IPS-20b (cell line): ENCODE results near the gene SLC2A4RG.
"Not testable (repeated sequence)": the region's sequence is repeated elsewhere in the genome, so short reads cannot be mapped to it uniquely, and the experiment has no call there.

Source experiments
- H3K27ac ChIP-seq: one replicate; pipeline ENCODE4 v1.5.1; 2013; ENCODE audit warnings: low read length
- H3K27me3 ChIP-seq: 2 replicates; pipeline ENCODE4 v1.6.1; 2013; ENCODE audit warnings: mild to moderate bottlenecking, low read length, inconsistent platforms; ENCODE audit not compliant: insufficient read depth
- H3K36me3 ChIP-seq: 2 replicates; pipeline ENCODE4 v1.6.1; 2013; ENCODE audit warnings: low read depth, mild to moderate bottlenecking, inconsistent platforms, low read length, moderate library complexity; ENCODE audit not compliant: insufficient read depth
- H3K4me1 ChIP-seq: 2 replicates; pipeline ENCODE4 v1.6.1; 2013; ENCODE audit warnings: mild to moderate bottlenecking, control low read depth, inconsistent platforms, low read length, moderate library complexity; ENCODE audit not compliant: insufficient read depth
- H3K4me3 ChIP-seq: 2 replicates; pipeline ENCODE4 v1.5.1; 2013; ENCODE audit warnings: mild to moderate bottlenecking, low read length, inconsistent platforms
- H3K9ac ChIP-seq: 2 replicates; pipeline ENCODE4 v1.6.1; 2013; ENCODE audit warnings: low read depth, mild to moderate bottlenecking, inconsistent platforms, low read length, moderate library complexity
- H3K9me3 ChIP-seq: 2 replicates; pipeline ENCODE4 v1.6.1; 2013; ENCODE audit warnings: mild to moderate bottlenecking, low read depth, low read length, inconsistent platforms; ENCODE audit not compliant: insufficient read depth

SLC2A4RG gene

DNA sequence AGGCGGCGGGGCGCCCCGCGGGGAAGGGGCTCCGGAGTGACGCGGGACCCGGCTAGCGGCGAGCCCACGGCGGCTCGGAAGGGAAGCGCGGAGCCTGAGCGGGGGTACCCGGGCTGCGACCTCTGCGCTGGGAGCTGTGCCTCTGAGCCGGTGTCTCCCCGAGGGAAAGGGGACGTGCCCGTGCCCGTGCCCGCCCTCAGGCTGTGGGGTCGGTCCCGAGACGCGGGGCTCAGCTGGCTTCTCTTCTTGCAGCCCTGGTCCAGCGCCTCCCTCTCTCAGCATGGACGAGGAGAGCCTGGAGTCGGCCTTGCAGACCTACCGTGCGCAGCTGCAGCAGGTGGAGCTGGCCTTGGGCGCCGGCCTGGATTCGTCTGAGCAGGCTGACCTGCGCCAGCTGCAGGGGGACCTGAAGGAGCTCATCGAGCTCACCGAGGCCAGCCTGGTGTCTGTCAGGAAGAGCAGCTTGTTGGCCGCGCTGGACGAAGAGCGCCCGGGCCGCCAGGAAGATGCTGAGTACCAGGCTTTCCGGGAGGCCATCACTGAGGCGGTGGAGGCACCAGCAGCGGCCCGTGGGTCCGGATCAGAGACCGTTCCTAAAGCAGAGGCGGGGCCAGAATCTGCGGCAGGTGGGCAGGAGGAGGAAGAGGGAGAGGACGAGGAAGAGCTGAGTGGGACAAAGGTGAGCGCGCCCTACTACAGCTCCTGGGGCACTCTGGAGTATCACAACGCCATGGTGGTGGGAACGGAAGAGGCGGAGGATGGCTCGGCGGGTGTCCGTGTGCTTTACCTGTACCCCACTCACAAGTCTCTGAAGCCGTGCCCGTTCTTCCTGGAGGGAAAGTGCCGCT is 31.1 kb upstream of the SLC2A4RG start:
- no peaks in the 10 kb centered on the region for H3K27me3 ChIP-seq
- no peak overlapping the region for H3K27ac ChIP-seq
- no peaks in the 10 kb centered on the region for H3K9me3 ChIP-seq
- peak overlapping the region; percentile 70; the same call in 1 of the 2 replicates for H3K9ac ChIP-seq
- H3K4me1 ChIP-seq, result peaks cover 4% of the 10 kb centered on the region; the same call in 1 of the 2 replicates
- H3K36me3 ChIP-seq, result peaks cover 61% of the 10 kb centered on the region
- H3K4me3 ChIP-seq, result peak overlapping the region; percentile 84

- H3K9ac ChIP-seq, result peak overlapping the region; percentile 70; the same call in 1 of the 2 replicates
- peak overlapping the region; percentile 84; the same call in 1 of the 2 replicates for H3K4me3 ChIP-seq
- H3K4me1 ChIP-seq, result peaks cover 4% of the 10 kb centered on the region; the same call in 1 of the 2 replicates
- no peaks in the 10 kb centered on the region for H3K9me3 ChIP-seq
- peaks cover 61% of the 10 kb centered on the region for H3K36me3 ChIP-seq
- H3K27ac ChIP-seq, result no peak overlapping the region
- H3K27me3 ChIP-seq, result no peaks in the 10 kb centered on the region
These were observed 30.4 kb upstream of the SLC2A4RG start for GRCh38 chr20:63709149-63709527.

- H3K9ac ChIP-seq, result no peak overlapping the region
- no peak overlapping the region for H3K27ac ChIP-seq
- H3K9me3 ChIP-seq, result no peaks in the 10 kb centered on the region
- H3K4me1 ChIP-seq, result peaks cover 4% of the 10 kb centered on the region; the same call in 1 of the 2 replicates
- H3K4me3 ChIP-seq, result no peak overlapping the region
- H3K27me3 ChIP-seq, result no peaks in the 10 kb centered on the region
- peaks cover 49% of the 10 kb centered on the region for H3K36me3 ChIP-seq
These were observed 28.4 kb upstream of the SLC2A4RG start for GRCh38 chr20:63711085-63711645.

GRCh38 chr20:63712191-63712590 is 27.4 kb upstream of the SLC2A4RG start:
- Histone ChIP-seq H3K27ac (no peak overlapping the region), H3K9ac (no peak overlapping the region), H3K27me3 (no peaks in the 10 kb centered on the region), H3K36me3 (peaks cover 44% of the 10 kb centered on the region), H3K4me1 (no peaks in the 10 kb centered on the region), H3K9me3 (no peaks in the 10 kb centered on the region), H3K4me3 (no peak overlapping the region)

DNA sequence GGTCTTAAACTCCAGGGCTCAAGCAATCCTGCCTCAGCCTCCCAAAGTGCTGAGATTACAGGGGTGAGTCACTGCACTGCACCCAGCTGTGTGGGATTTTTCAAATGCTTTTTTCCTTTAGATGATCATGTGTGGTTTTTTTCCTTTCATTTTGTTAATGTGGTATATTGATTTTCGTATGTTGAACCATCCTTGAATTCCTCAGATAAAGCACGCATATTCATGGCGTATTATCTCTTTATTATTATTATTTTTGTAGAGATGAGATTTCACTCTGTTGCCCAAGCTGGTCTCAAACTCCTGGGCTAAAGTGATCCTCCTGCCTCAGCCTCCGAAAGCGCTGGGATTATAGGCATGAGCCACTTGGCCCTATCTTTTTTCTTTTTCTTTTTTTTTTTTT is 24.7 kb upstream of the SLC2A4RG start:
- Histone ChIP-seq H3K36me3 (peaks cover 51% of the 10 kb centered on the region), H3K9me3 (no peaks in the 10 kb centered on the region), H3K27me3 (no peaks in the 10 kb centered on the region), H3K4me3 (no peak overlapping the region), H3K27ac (no peak overlapping the region), H3K9ac (no peak overlapping the region), H3K4me1 (no peaks in the 10 kb centered on the region)

GRCh38 chr20:63718996-63719395 is 20.6 kb upstream of the SLC2A4RG start:
- Histone ChIP-seq H3K27ac (no peak overlapping the region), H3K36me3 (peaks cover 37% of the 10 kb centered on the region), H3K27me3 (no peaks in the 10 kb centered on the region), H3K4me3 (no peak overlapping the region), H3K9me3 (no peaks in the 10 kb centered on the region), H3K9ac (no peak overlapping the region), H3K4me1 (no peaks in the 10 kb centered on the region)

- not testable (repeated sequence) for H3K4me1 ChIP-seq, H3K27ac ChIP-seq, H3K4me3 ChIP-seq, H3K9ac ChIP-seq, H3K27me3 ChIP-seq, H3K9me3 ChIP-seq
- H3K36me3 ChIP-seq, result peaks cover 22% of the 10 kb centered on the region
These were observed 16.5 kb upstream of the SLC2A4RG start for GRCh38 chr20:63722967-63723622.

GRCh38 chr20:63730189-63730733 is 9.3 kb upstream of the SLC2A4RG start:
- not testable (repeated sequence) for H3K4me1 ChIP-seq, H3K9me3 ChIP-seq, H3K27me3 ChIP-seq, H3K9ac ChIP-seq, H3K4me3 ChIP-seq, H3K27ac ChIP-seq
- H3K36me3 ChIP-seq, result peaks cover 22% of the 10 kb centered on the region

GRCh38 chr20:63731410-63731809 is 8.2 kb upstream of the SLC2A4RG start:
- Histone ChIP-seq H3K36me3 (peaks cover 31% of the 10 kb centered on the region), H3K9me3 (no peaks in the 10 kb centered on the region), H3K4me3 (no peak overlapping the region), H3K4me1 (no peaks in the 10 kb centered on the region), H3K27ac (no peak overlapping the region), H3K9ac (no peak overlapping the region), H3K27me3 (no peaks in the 10 kb centered on the region)

GRCh38 chr20:63732118-63733095 is 7.2 kb upstream of the SLC2A4RG start:
- no peaks in the 10 kb centered on the region for H3K9me3 ChIP-seq
- no peaks in the 10 kb centered on the region for H3K4me1 ChIP-seq
- no peaks in the 10 kb centered on the region for H3K27me3 ChIP-seq
- H3K4me3 ChIP-seq, result no peak overlapping the region
- peaks cover 31% of the 10 kb centered on the region for H3K36me3 ChIP-seq
- H3K9ac ChIP-seq, result no peak overlapping the region
- no peak overlapping the region for H3K27ac ChIP-seq

DNA sequence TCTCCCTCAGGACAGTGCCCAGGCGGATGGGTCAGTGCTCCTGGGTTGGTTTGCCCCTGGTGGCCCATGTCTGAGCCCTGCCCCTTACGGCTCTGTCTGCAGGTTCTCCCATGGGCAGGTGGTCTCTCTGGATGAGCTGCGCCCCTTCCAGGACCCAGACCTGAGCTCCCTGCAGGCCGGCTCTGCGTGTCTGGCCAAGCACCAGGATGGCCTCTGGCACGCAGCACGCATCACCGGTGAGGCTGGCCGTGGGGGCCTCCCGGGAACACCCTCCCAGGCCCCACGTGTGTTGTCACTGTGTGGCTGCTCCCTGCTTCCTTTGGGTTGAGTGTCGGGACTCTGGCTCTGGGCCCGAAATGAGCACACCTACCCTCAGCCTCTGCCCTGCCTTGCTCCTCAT is 6.5 kb upstream of the SLC2A4RG start:
- H3K9me3 ChIP-seq, result no peaks in the 10 kb centered on the region
- peaks cover 31% of the 10 kb centered on the region for H3K36me3 ChIP-seq
- no peak overlapping the region for H3K9ac ChIP-seq
- no peak overlapping the region for H3K4me3 ChIP-seq
- no peaks in the 10 kb centered on the region; the same call in 1 of the 2 replicates for H3K27me3 ChIP-seq
- no peak overlapping the region for H3K27ac ChIP-seq
- no peaks in the 10 kb centered on the region for H3K4me1 ChIP-seq
